Pericardium fibroblast (primary cell): ENCODE results near the gene LCT. TPM values are rescaled to one million over a fixed set of nuclear protein-coding genes. Genes with fewer than 3 reads are reported as not detected.

Source experiments
- total RNA-seq: library from RNA; depleted of rRNA; stranded (reverse); fragments of >200 nt; gene quantifications from 2 replicates; pipeline ENCODE4 v1.2.3, GENCODE V29; 2015

Gene LCT
- not detected in 2 replicates for total RNA-seq

GRCh38 chr2:135836596-135837270, at the start of gene LCT:
Gene LCT, minus strand, starts transcription at chr2:135837184. Its CDS starts 15 bp downstream, at chr2:135837169.

GRCh38 chr2:135876066-135876711, 39.2 kb upstream of the LCT start, which contains the start of gene MCM6:
Gene MCM6, minus strand, starts transcription at chr2:135876443. Its CDS starts 78 bp downstream, at chr2:135876365.

DNA sequence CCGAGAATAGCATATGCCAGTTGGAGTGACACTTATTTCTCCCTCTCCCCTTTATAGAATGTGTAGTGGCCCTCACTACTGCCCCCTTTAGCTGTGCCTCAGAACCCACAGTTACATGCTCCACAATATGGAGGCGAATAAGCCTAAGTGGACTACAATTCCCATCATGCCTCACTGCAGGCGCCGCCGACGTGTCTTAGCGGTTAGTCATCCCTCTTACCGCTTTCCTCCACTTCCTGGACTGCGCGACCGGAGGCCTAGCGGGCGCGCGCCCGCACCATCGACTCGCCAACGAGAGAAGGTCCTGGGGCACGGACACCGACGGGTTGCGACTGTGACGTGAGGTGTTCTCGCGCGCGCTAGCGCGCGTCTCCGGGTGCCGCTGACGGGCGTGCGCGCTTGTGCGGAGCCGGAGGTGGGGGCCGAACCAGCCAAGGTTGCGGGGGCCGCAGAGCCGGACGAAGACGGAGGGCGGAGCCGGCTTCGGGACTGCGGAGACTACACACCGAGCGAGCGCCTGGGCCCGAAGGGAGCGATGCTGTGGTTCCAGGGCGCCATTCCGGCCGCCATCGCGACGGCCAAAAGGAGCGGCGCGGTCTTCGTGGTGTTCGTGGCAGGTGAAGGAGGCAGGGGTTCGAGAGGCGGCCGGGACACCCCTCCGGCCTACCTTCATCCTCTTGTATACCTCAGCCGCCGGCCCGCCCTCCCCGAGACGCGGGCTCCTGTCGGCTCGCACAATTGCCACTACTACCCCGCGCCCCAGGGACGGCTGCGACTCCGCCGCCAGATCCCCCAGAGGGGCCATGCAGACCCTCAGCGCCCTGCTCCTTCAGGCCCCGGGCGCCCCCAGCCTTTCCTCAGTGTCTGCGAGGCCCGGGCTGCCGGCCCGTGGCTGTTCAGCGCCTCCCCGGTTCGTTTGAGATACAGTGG, 95.3 kb downstream of the LCT start, which contains the start of gene UBXN4:
UBXN4 (plus strand) TSS at position 461 of the 930 bp plus-strand sequence; CDS start at position 536, 75 bp downstream.

Other genes starting within 250 kb of the LCT start
- gene UBXN4, start 95.3 kb downstream of the LCT start, total RNA-seq: 37.7 and 40.1 TPM in 2 replicates
- gene MCM6, start 39.3 kb upstream of the LCT start, total RNA-seq: 12.2 and 13.0 TPM in 2 replicates
- gene DARS1, start 148.4 kb upstream of the LCT start, total RNA-seq: 58.7 and 64.6 TPM in 2 replicates